ENCODE results near the gene SOCS7. TPM values are rescaled to one million over a fixed set of nuclear protein-coding genes. Genes with fewer than 3 reads are reported as not detected.
"Not testable (repeated sequence)": the region's sequence is repeated elsewhere in the genome, so short reads cannot be mapped to it uniquely, and the experiment has no call there.

SOCS7 gene
- total RNA-seq, 1 experiment from 2014 or later: 12.7 TPM

GRCh38 chr17:38428643-38429371 is 77.2 kb downstream of the SOCS7 start:
- no peak for DNase-seq (ENCODE audit: low spot score)
- in situ Hi-C loops (cut with HindIII; ENCODE audit: low sequenced_read_pairs): no loop called here

GRCh38 chr17:38429476-38430100 is 77.9 kb downstream of the SOCS7 start:
- in situ Hi-C loops (cut with HindIII; ENCODE audit: low sequenced_read_pairs): no loop called here
- DNase-seq (ENCODE audit: low spot score): no peak

- in situ Hi-C loops (cut with HindIII; ENCODE audit: low sequenced_read_pairs): no loop called here
- DNase-seq (ENCODE audit: low spot score): no peak
These were observed 78.7 kb downstream of the SOCS7 start for GRCh38 chr17:38430316-38430715.

DNA sequence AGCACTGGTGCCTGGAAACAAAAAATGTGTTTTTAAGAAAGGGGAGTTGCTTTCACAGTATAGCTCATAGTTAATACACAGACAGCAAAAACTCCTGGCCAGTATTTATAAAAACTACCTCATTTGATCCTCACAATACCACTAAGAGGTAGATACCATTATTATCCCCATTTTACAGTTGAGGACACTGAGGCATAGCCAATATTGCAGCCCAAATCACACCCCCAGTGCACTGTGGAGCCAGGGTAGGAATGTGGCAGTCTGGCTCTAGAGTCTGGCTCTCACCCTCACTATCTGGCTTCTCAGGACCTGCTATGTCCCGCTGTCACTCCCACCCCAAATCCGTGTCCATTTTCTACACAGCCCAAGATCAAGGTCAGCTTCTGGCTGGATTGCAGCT is 79.2 kb downstream of the SOCS7 start:
- in situ Hi-C loops (cut with HindIII; ENCODE audit: low sequenced_read_pairs): no loop called here
- DNase-seq (ENCODE audit: low spot score): no peak

GRCh38 chr17:38431346-38432145 is 79.9 kb downstream of the SOCS7 start:
- DNase-seq (ENCODE audit: low spot score): no peak
- in situ Hi-C loops (cut with HindIII; ENCODE audit: low sequenced_read_pairs): no loop called here

- no peak for DNase-seq (ENCODE audit: low spot score)
- in situ Hi-C loops (cut with HindIII; ENCODE audit: low sequenced_read_pairs): no loop called here
These were observed 82.6 kb downstream of the SOCS7 start for GRCh38 chr17:38434178-38434665.

DNA sequence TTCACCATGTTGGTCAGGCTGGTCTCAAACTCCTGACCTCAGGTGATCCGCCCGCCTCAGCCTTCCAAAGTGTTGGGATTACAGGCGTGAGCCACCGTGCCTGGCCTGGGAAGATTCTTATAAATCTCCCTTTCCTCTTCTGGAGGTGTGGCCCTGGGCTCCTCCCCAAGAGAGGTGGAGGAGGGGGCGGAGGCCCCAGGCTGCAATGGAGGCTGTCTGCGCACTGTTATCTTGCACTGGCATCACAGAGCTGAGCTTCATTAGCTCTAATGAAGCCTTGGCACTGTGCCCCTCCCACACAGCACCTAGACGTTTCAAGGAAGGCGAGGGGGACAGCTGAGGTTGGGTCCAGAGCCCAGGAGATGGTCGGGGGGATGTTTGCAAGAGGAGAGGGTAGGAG is 84.2 kb downstream of the SOCS7 start:
- in situ Hi-C loops (cut with HindIII; ENCODE audit: low sequenced_read_pairs): no loop called here
- DNase-seq (ENCODE audit: low spot score): no peak

DNA sequence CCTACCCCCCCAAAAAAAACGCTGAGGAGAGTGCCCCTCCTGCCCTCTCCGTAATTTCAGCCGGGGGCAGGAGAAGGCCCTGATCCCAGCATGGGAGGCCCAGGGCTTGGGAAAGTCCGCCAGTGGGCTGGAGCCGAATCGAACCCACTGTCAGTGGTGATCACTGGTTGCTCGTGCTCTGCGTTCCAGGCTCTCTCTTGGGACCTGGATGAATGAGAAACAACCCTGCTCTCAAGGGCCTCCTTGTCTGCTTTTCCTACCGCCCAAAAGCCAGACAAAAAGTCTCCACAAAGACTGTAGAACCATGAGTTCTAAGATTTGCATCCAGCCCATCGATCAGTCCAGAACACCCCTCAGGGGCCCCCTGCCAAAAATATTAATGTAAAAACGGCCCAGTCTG is 84.7 kb downstream of the SOCS7 start:
- no peak for DNase-seq (ENCODE audit: low spot score)
- in situ Hi-C loops (cut with HindIII; ENCODE audit: low sequenced_read_pairs): no loop called here

DNA sequence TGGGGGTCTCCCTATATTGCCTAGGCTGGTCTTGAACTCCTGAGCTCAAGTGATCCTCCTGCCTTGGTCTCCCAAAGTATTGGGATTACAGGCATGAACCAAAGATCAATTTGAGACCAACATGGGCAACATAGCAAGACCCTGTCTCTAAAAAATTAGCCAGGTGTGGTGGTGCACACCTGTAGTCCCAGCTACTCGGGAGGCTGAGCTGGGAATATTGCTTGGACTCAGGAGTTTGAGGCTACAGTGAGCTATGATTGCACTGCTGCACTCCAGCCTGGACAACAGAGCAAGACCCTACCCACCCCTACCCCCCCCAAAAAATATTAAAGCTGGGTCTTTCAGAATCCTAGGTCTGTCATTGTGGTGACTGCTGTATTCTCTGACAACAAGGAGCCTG is 85.7 kb downstream of the SOCS7 start:
- in situ Hi-C loops (cut with HindIII; ENCODE audit: low sequenced_read_pairs); DNase-seq (ENCODE audit: low spot score): not testable (repeated sequence)

GRCh38 chr17:38439436-38439835 is 87.8 kb downstream of the SOCS7 start:
- in situ Hi-C loops (cut with HindIII; ENCODE audit: low sequenced_read_pairs): no loop called here
- DNase-seq (ENCODE audit: low spot score): no peak

DNA sequence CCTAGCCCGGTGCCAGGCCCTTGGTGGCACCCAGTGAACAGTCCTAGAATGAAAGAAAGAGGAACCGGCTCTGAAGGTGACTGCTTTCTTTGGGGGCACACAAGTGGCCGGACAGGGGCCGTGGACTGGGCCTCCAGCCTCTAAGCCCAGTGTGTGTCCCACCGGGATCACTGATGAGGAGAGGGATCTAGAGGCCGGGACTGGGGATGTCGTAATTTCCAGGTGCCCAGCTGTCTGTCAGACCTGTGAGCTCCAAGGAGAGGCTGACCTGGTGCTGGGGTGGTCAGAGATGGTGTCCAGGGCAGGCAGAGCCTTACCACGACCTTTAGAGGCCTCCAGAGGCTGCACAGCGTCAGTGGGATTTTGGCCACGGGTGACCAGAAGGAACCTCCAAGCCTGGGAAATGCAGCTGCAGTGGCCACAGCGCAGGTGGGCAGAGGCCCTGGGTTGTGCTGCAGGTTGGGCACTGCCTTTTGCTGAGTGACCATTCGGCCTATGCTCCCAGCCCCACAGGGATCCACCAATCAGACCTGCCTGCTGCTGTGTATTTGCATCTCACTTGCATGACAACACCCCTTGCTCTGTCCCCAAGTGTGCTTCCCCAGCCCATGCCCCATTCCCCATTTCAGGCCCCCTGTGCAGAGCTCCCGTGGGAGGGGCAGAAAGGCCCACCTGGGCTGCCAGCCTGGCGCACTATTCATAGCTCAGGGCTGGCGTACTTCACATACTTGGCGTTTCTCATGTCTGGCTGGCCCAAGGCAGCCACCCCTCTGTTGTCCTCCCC is 89.2 kb downstream of the SOCS7 start:
- DNase-seq (ENCODE audit: low spot score): no peak
- in situ Hi-C loops (cut with HindIII; ENCODE audit: low sequenced_read_pairs): no loop called here

DNA sequence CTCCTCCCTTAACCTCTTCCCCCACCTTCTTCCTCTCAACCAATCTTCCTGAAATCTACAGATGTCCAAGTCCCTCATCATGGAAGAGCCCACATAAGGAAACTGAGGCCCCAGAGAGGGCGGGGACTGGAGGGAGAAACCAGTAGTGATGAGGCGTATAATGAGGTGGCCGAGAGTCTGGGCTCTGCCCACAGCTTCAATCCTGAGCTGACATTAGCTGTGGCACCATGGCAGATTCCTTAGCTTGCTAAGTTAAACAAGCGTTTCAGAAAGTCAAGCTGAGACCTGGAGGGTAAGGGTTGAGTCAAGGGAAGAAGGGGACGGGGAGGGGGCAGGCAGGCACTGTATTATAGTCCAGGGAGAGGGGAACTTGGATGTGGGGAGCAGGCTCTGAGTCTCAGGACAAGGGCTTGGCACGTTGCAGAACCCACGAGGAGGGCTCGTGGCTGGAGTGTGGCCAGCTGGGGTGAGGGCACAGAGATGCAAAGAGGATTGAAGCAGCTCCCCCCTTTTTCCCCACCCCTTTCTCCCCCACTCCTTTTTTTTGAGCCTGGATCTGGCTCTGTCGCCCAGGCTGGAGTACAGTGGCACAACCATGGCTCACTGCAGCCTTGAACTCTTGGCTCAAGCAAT is 89.9 kb downstream of the SOCS7 start:
- DNase-seq (ENCODE audit: low spot score): no peak
- in situ Hi-C loops (cut with HindIII; ENCODE audit: low sequenced_read_pairs): no loop called here

DNA sequence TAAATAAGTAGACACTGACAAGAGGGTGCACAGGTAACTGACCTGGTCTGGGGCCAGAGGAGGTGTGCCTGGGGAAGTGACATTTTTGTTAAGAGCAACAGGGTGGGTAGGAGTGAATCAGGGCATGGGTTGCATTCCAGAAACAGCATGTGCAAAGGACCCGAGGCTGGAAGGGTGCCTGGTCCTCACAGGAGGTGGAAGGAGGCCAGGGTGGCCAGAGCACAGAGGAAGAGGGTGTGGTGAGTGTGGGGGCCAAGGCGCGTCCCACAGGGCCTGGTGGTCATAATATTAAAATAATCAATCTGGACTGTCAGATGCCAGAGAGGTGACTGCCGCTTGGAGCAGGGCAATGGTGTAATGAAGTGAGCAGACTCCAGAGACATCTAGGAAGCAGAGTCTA is 90.9 kb downstream of the SOCS7 start:
- in situ Hi-C loops (cut with HindIII; ENCODE audit: low sequenced_read_pairs): no loop called here
- DNase-seq (ENCODE audit: low spot score): no peak

- DNase-seq (ENCODE audit: low spot score): no peak
- in situ Hi-C loops (cut with HindIII; ENCODE audit: low sequenced_read_pairs): no loop called here
These were observed 91.8 kb downstream of the SOCS7 start for GRCh38 chr17:38443356-38444031.

DNA sequence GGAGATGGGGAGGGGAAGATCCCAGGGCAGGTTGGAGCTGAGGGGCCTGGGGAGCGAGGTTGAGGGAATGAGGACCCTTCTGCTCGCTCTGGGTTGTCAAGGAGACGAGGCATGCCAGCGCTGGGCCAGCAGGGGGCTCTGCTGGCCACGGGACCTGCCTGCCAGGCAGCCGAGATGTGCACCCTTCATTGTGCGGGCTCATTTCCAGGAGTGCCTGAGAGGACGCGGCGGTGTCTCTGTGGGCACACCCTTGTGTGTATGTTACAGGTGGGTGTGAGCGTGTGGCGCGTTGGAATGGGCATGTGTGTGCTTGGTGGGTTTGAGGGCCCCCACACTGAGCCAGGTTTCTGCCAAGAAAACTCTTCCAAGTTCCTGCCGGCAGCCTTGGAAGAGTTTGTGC is 92.5 kb downstream of the SOCS7 start:
- peak; percentile 77 for DNase-seq (ENCODE audit: low spot score)
- in situ Hi-C loops (cut with HindIII; ENCODE audit: low sequenced_read_pairs): no loop called here

DNA sequence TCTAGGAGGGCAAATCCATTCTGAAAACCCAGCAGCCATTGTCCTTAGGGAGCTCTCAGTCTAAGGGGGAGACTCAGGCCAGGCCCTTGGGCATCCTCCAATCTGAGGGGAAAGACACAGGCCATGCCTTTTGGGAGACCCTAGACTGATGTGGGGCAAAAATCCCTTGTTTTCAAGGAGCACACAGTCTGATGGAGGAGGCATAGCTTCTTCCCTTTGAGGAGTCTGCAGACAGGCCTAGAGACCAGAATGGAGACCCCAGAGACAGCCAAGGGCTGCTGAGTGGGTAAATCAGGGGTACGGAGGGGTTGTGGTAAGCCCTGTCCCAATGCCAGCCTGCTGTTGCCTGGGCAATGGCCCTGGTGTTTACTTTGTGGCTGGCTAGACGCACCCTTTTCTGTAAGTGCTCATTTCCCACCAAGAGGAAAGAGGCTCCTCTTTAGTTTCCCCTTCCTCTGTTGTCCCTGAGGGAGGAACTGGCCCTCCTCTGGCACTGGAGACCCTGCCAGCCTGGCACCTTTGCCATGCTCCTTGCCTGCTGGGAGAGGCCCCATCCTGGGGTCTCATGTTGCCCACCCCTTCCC is 96.0 kb downstream of the SOCS7 start:
- DNase-seq (ENCODE audit: low spot score): no peak
- in situ Hi-C loops (cut with HindIII; ENCODE audit: low sequenced_read_pairs): no loop called here

DNA sequence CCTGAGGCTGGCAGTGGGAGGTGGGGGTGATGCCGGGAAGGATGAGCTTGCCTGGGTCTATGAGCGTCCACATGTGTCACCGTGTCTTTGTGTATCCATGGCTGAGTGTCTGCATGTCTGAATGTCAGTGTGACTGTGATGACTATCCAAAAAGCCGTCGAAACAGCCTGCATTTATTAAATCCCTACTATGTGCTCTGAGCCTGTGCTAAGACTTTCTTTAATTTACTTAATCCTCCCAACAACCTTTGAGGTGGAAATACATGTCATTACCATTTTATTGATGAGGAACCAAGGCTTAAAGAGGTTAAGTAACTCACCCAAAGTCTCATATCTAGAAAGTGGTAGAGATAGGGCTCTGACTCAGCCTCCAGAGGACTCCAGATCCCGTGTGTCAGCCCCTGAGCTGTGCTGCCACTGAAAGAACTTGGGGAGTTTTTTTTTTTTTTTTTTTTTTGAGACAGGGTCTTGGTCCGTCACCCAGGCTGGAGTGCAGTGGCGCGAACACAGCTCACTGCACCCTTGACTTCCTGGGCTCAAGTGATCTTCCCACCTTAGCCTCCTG is 96.6 kb downstream of the SOCS7 start:
- in situ Hi-C loops (cut with HindIII; ENCODE audit: low sequenced_read_pairs): no loop called here
- no peak for DNase-seq (ENCODE audit: low spot score)

GRCh38 chr17:38449364-38449763 is 97.7 kb downstream of the SOCS7 start:
- DNase-seq (ENCODE audit: low spot score): no peak
- in situ Hi-C loops (cut with HindIII; ENCODE audit: low sequenced_read_pairs): no loop called here
